NCI-H1417 treated with DMSO at 0.1 percent for 48 hours (cell line): ENCODE data around the gene WDCP.
"Not testable (repeated sequence)": the region's sequence is repeated elsewhere in the genome, so short reads cannot be mapped to it uniquely, and the experiment has no call there.

Source experiments
- DNase-seq: peaks from one replicate; lab custom pipeline; 2025; lab: John Stamatoyannopoulos, UW

Gene WDCP

GRCh38 chr2:24022324-24022974 lies 24.7 kb downstream of the WDCP start:
- no peak for DNase-seq

GRCh38 chr2:24021122-24021998 lies 25.8 kb downstream of the WDCP start:
- no peak for DNase-seq

- no peak for DNase-seq
These were observed 26.9 kb downstream of the WDCP start for GRCh38 chr2:24020244-24020643.

GRCh38 chr2:24019729-24020128 lies 27.5 kb downstream of the WDCP start:
- DNase-seq = no peak

- no peak for DNase-seq
These were observed 28.9 kb downstream of the WDCP start for GRCh38 chr2:24018241-24018640.

- DNase-seq = no peak
These were observed 29.5 kb downstream of the WDCP start for GRCh38 chr2:24017711-24018110.

- DNase-seq = no peak
These were observed 30.1 kb downstream of the WDCP start for GRCh38 chr2:24016853-24017703.

GRCh38 chr2:24016376-24016761 lies 30.8 kb downstream of the WDCP start:
- no peak for DNase-seq

GRCh38 chr2:24015562-24016375 lies 31.4 kb downstream of the WDCP start:
- DNase-seq = no peak

GRCh38 chr2:24014902-24015301 lies 32.3 kb downstream of the WDCP start:
- DNase-seq = not testable (repeated sequence)

- DNase-seq = no peak
These were observed 34.5 kb downstream of the WDCP start for GRCh38 chr2:24012521-24013188.

GRCh38 chr2:24011250-24012104 lies 35.7 kb downstream of the WDCP start:
- DNase-seq = no peak

GRCh38 chr2:24010477-24011249 lies 36.5 kb downstream of the WDCP start:
- DNase-seq = no peak

- DNase-seq = no peak
These were observed 37.3 kb downstream of the WDCP start, which contains the start of gene MFSD2B for GRCh38 chr2:24009680-24010476. Gene MFSD2B, plus strand, starts transcription at chr2:24010085. Its CDS starts 12 bp downstream, at chr2:24010097.

- no peak for DNase-seq
These were observed 37.9 kb downstream of the WDCP start for GRCh38 chr2:24009367-24009679.

GRCh38 chr2:24008672-24009366 lies 38.4 kb downstream of the WDCP start:
- no peak for DNase-seq

GRCh38 chr2:24007693-24008092 lies 39.5 kb downstream of the WDCP start:
- DNase-seq = no peak

- DNase-seq = no peak
These were observed 52.6 kb downstream of the WDCP start for GRCh38 chr2:23994567-23994966.
